GM19240 (cell line): Measurements from ENCODE around the gene RAD1.

ENCODE experiments used
- DNase-seq: peaks from one replicate; pipeline ENCODE4 v3.0.0; 2011; ENCODE audit warnings: low spot score; ENCODE audit not compliant: insufficient read length

RAD1 gene

DNA sequence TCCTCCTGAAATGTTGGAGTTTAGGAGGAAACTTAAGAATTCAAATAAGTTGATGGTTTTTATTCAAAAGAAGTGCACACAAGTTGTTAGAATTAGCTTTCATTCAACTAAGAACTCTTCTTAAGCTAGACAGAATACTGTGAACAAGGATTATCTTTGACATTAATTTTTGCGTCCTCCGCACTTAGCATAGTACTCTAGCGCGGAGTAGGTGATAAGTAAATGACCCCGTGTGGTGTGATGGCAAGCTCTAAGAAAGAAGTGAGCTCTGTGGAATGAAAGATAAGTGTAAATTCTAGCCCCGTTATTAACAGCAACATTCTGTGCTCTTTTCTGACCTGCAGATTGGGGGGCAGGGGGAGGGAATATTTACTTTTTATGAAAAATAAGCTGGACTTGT, 1.2 kb upstream of the RAD1 start:
- DNase-seq, result no peak

- DNase-seq, result no peak
Observed at GRCh38 chr5:34915856-34916192, 520 bp upstream of the RAD1 start.

DNA sequence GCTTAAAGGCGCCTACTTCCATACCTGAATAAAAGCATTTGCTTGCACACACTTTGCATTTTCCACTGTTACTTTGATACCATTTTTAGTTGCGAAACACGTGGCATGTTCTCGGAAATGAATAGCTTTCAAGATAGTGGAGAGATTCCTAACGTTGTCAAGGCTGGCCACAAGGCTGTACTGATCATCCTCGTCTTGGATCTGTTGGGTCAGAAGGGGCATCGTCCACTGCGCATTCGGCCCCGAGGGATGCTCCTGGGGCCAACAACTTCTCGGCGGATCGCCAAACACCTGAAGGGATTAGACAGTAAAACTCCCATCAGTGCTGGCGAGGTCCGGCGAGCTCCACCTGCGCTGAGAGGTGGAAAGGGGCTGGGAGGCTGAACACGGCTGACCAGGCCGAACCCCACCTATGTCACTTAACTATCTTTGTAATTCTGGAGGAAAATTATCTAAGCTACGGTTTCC, 599 bp downstream of the RAD1 start:
- DNase-seq, result no peak

- no peak for DNase-seq
Observed at GRCh38 chr5:34913072-34913471, 2.2 kb downstream of the RAD1 start.

DNA sequence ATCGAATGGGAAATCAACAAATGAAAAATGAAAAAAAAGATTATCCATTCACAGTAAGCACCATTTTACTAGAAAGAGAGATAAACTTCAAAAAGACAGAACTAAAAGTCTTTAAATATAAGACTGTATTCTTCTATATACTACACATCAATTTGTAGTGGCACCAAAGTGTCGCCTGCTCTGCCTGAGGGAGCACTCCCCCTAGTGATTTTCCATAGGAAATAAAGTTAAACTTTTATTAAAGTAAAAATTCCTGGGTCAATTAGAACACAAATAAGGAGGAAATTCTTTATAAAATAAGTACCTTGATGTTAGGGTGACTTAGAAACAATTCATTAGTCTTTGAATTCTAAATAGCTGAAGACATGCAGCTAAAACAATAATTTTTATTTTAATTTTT, 9.7 kb downstream of the RAD1 start:
- DNase-seq, result no peak

GRCh38 chr5:34903260-34903659, 12.0 kb downstream of the RAD1 start:
- no peak for DNase-seq

DNA sequence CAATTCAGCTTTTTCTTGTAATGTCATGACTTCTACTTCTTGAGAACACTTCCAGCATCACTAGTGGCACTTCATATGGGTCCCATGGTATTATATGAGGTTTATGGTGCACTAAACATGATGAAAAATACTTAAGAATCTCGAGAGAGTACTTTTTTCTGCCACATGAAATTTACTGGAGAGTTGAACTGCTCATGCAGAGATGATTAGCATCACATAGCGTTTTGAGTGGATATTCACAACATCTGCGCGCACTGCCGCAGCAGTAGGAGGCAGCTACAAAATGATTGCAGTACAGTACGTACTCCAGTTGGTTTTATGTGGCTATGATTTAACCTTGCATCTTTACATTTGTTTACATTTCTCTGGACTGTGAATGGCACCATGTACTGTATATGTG, 14.7 kb downstream of the RAD1 start:
- DNase-seq, result no peak

- DNase-seq, result no peak
Observed at GRCh38 chr5:34899066-34899465, 16.2 kb downstream of the RAD1 start.

DNA sequence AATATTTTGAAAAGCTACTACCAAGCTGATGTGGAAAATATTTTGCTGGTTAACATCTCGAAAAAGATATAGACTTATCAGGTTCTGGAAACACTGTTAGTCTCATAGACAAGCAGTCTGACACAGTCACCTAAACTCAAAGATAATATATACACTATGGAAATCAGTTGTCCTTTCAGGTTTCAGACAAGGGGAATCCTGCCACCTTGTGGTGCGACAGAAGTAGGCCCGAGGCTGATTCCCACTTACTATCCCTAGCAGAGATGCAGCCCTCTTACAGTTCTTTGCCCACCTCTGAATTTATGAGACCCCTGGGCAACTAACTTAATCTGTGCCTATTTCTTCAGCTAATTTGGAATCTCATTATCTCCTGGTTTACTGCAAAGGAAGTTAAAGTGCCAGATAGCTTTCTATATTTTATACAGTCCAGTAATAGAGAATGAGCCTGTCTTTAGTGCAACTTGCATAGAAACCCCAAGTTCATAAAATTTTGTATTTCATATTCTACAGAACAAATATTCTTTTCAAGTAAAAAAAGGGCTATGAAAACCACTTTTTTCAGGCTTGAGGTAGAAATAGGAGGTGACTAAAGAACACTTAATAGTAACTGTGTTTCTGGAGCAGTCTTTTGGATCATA, 16.9 kb downstream of the RAD1 start:
- DNase-seq, result peak; percentile 43

DNA sequence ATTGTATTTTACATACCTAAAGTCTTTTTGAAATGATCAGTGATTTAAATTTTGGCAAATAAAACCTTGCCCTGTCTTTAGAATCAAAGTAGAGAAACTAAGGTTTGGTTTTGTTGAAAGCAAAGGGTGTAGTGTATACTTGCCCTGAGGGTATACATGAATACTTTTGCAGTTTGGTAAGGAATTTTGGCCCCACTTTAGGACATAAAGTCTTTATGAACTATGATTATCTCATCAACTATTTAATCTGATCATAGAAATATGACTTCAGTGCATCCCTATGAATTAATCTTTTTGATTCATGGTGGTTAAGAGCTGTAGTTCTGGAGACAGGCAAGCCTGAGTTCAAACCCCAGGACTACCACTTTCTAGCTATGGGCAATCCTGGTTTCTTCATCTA, 17.7 kb downstream of the RAD1 start:
- DNase-seq, result no peak

GRCh38 chr5:34895641-34896419, 19.5 kb downstream of the RAD1 start:
- DNase-seq, result no peak

- DNase-seq, result no peak
Observed at GRCh38 chr5:34894716-34895115, 20.6 kb downstream of the RAD1 start.

DNA sequence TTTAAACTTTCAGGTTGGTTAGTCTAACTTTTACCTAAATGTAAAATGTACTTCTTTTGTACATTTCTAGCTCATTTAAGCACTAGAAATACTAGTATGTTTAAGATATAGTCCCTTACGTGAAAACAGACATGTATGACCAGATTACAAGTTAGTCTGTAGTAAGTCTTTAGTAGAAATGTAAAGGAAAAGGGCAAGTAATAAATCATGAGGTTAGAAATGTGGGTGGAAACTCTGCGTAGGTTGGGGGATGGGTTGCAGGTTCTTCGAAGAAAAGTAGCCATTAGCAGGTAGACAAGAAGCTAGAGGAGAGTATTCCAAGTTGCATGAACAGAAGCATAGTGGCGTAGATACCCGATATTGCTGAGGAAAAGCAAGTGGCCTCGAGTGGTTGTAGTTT, 22.9 kb downstream of the RAD1 start:
- no peak for DNase-seq

GRCh38 chr5:34891981-34892380, 23.3 kb downstream of the RAD1 start:
- DNase-seq, result no peak

- DNase-seq, result no peak
Observed at GRCh38 chr5:34889394-34889793, 25.9 kb downstream of the RAD1 start.

DNA sequence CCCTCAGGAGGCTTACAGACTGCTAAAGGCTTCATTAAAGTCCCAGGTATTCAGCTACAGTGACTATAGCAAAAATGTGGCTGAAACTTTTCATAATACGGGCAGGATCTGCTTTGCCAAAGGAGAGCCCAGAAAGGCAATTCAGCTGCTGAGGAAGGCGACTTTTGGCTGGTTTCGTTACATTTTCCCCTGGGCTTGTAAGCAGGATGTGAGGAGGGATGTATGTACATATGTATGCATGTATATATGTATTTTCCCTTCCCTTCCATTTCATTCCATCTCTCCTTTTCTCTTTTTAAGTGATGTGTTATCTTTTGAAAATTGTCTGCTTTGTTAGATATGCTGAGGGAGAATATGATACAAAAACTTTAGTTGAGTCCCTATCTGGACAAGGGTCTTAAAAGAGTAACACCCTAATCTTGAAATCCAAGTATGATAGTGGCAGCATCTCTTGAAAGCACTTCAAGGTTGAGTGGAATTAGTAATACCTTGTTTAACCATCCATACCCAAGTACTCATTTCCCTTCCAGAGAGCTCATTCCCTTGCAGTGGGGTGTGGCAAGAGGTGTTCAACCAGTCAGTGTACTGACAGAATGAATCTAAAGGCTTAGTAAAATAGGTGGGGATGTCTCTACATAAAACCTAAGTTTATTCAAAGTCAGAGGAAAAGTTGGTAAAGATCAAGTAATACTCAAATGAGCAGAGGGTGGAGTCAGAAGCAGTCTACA, 28.7 kb downstream of the RAD1 start:
- no peak for DNase-seq

DNA sequence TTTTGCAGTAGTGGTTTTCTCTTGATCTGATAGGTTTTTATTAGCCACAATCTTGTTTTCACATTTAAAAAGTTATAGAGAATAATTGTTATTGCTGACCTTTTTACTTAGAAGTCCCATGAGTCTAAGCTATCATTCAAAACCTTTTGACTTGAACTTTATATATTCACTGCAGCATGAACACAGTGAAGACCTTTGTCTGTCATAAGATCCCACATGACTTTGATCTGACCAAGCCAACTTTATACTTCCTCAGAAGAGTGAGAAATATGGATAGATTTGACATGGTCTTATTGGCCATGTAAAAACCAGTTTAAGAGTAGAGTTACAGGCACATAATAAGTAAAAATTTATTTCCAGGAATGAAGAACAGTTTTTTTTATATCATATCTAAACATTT, 34.1 kb downstream of the RAD1 start:
- no peak for DNase-seq

GRCh38 chr5:34876275-34876674, 39.0 kb downstream of the RAD1 start:
- DNase-seq, result no peak

DNA sequence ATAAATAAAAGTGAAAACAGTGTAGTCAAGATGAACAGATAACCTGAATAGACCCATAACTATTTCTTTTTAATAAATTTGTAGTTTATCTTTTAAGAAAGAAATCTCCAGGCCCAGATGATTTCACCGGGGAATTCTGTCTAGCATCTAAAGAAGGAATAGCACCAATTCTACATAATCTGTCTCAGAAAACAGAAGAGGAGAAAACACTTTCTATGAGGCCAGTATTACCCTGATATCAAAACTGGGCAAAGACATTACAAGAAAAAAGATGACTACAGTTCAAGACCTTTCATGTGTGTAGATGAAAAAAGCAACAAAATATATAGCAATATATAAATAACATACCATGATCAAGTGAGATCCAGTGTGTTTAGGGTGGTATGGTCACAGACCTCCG, 44.9 kb downstream of the RAD1 start:
- DNase-seq, result no peak

GRCh38 chr5:34869256-34869655, 46.0 kb downstream of the RAD1 start:
- no peak for DNase-seq

GRCh38 chr5:34868791-34869190, 46.5 kb downstream of the RAD1 start:
- DNase-seq, result no peak

DNA sequence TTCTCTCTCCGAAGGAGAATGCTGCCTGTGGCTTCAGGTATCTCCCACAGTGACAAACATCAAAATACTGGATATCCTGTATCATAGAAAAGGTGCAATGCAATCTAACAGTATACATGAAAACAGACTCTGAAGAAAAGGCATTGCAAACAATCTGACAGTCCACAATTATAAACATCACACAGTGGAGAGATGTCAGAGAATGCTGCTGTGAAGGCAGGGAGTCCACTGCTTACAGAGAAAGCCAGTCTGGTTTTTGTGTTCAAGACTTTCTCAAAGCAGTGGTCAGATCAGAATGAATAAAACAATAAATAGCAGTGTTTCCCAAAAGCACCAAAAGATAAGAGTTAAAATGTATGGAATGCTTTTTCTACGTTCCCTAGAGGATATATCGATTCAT, 47.6 kb downstream of the RAD1 start:
- DNase-seq, result no peak
